HL-60 (cell line): Measurements from ENCODE around the gene GRPEL2.

Experiments used
- POLR2AphosphoS5 ChIP-seq: IDR thresholded peaks from 2 replicates; pipeline ENCODE4 v1.6.1; 2012; ENCODE audit warnings: low read depth
- TF ChIP-seq, protein P1 (sequence below): IDR thresholded peaks from one replicate; pipeline ENCODE4 v1.5.1; 2011; ENCODE audit warnings: low read length, control low read depth, inconsistent platforms; ENCODE audit not compliant: insufficient read depth
- TF ChIP-seq, protein P2 (sequence below): IDR thresholded peaks from 2 replicates; pipeline ENCODE4 v1.6.1; 2012; ENCODE audit warnings: low read depth; ENCODE audit not compliant: insufficient replicate concordance

DNA sequence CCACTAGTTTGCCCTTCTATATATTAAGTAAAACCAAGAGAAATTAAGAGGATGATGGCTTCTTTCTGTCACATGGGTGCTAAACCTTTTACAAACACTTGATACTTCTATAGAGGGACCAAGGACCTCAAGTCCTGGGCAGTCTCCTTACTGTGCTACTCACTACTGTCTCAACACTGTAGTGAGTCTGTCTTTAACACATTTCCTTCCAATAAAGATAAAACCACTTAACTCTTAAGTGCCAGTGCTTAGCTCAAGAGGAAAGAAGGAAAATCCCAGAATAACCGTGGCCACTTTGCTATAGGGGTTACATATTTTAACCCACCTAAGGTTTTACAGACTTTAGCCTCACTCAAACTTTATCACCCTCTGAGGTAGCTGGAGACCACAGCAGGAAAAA lies 4.4 kb upstream of the GRPEL2 start:
- TF ChIP-seq, protein P1, sequence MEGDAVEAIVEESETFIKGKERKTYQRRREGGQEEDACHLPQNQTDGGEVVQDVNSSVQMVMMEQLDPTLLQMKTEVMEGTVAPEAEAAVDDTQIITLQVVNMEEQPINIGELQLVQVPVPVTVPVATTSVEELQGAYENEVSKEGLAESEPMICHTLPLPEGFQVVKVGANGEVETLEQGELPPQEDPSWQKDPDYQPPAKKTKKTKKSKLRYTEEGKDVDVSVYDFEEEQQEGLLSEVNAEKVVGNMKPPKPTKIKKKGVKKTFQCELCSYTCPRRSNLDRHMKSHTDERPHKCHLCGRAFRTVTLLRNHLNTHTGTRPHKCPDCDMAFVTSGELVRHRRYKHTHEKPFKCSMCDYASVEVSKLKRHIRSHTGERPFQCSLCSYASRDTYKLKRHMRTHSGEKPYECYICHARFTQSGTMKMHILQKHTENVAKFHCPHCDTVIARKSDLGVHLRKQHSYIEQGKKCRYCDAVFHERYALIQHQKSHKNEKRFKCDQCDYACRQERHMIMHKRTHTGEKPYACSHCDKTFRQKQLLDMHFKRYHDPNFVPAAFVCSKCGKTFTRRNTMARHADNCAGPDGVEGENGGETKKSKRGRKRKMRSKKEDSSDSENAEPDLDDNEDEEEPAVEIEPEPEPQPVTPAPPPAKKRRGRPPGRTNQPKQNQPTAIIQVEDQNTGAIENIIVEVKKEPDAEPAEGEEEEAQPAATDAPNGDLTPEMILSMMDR, result no peak
- TF ChIP-seq POLR2AphosphoS5, result no peak
- TF ChIP-seq, protein P2, sequence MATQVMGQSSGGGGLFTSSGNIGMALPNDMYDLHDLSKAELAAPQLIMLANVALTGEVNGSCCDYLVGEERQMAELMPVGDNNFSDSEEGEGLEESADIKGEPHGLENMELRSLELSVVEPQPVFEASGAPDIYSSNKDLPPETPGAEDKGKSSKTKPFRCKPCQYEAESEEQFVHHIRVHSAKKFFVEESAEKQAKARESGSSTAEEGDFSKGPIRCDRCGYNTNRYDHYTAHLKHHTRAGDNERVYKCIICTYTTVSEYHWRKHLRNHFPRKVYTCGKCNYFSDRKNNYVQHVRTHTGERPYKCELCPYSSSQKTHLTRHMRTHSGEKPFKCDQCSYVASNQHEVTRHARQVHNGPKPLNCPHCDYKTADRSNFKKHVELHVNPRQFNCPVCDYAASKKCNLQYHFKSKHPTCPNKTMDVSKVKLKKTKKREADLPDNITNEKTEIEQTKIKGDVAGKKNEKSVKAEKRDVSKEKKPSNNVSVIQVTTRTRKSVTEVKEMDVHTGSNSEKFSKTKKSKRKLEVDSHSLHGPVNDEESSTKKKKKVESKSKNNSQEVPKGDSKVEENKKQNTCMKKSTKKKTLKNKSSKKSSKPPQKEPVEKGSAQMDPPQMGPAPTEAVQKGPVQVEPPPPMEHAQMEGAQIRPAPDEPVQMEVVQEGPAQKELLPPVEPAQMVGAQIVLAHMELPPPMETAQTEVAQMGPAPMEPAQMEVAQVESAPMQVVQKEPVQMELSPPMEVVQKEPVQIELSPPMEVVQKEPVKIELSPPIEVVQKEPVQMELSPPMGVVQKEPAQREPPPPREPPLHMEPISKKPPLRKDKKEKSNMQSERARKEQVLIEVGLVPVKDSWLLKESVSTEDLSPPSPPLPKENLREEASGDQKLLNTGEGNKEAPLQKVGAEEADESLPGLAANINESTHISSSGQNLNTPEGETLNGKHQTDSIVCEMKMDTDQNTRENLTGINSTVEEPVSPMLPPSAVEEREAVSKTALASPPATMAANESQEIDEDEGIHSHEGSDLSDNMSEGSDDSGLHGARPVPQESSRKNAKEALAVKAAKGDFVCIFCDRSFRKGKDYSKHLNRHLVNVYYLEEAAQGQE, result no peak
